Hematopoietic multipotent progenitor cell treated with erythropoietin and hydrocortisone succinate and interleukin-3 and kit ligand, for 17 days (in vitro differentiated cells): ENCODE results near the gene HOXA4.

ENCODE experiments used
- DNase-seq: peaks from one replicate; pipeline ENCODE4 v3.0.0-alpha.2; 2015; ENCODE audit warnings: low spot score

The HOXA4 gene

DNA sequence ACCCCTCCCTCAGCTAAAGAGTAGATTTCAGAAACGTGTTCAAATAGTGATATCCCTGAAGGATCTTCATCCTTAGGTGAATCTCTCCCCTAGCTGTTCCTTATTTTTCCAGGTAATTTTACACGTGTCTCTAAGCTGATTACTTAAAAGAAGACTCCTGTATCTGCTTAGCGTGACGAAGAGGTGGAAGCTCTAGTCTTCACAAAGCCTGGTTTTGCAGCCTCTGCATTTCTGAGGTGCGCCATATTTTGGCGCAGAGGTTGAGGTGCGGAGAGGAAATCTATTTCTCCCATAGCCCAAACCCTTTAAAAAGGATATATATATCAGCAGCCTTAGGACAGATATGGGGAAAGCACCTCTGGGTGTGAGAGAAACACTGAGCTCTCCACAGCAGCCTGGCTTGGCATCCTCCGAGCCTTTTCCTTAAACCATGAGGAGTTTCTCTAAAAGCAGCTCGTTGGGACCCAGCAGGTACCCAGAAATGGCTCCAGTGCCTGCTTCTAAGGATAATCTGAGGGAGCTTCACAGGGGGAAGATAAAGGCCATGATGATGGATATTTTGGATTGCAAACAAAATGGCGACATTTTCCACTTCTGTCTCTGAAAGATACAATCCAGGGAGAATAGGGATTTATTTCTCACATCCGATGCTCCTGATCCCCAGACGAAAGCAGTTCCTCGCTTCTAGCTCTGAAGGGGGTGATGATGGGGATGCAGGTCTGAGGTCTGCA, 25.1 kb downstream of the HOXA4 start:
- no peak for DNase-seq

DNA sequence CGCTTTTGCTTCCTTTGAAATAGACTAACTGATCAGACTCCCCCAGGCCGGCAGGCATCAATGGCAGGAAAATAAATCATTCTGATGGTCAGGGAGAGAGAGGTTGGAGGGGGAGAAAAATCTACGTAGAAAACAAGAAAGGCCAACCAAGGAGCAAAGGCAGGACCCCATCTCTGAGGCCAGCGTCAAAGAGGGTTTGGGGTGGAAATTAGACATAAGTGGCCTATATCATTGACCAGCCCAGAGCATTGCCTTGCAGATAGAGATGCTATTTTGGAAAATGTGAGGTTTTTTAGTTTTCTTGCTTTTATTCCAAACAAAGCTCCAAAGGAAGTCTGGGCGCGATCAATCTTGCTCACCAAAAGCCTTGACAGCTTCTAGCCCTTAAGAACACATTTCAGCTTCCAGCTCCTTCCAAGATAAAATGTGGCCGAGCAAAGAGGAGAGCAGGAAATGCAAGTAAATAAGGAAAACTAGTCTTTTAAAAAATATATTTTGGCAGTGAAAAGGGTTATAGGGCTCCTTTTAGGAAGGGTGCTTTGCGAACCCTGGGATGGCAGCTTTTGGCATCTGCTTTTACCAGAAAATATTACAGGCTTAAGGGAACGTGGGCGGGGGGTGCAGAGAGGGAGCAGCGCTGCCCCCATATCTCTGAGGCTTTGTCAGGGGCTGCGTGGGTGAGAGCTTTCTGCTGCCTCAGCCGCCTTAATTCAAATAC, 26.1 kb downstream of the HOXA4 start:
- DNase-seq = no peak

DNA sequence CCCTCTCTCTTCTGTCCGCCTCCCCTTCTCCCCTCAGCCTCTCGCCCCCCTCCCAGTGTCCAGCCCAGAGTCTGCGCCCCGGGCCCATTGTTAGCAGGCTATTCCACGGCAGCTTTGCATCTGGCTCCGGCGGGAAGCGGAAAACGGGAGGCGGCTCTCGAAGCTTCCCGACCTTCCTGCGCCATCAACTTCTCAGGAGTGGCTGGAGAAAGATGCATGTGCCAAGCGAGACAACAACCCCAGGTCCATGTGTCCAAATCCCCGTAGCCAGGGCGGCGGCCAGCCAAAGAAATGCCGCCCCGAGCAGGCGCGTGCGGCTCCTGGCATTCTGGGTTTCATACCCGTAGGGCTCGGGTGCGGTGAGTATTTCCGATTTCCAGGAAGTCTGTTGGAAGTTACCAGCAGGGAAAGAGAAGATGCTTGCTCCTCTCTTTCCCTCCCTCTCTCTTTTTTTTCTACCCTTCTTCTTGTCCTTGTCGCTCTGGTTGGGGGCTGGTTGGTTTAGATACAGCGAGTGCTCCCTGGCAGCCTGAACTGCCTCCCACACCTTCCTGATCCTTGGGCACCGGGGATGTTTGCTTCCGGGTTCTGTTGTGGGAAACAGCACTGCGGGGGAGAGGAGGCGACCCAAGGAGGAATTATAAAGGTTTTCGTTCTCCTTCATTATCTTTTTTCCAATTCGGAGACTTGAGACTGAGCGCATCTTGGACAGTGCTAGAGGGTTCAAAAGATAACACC, 26.9 kb downstream of the HOXA4 start:
- DNase-seq = no peak

DNA sequence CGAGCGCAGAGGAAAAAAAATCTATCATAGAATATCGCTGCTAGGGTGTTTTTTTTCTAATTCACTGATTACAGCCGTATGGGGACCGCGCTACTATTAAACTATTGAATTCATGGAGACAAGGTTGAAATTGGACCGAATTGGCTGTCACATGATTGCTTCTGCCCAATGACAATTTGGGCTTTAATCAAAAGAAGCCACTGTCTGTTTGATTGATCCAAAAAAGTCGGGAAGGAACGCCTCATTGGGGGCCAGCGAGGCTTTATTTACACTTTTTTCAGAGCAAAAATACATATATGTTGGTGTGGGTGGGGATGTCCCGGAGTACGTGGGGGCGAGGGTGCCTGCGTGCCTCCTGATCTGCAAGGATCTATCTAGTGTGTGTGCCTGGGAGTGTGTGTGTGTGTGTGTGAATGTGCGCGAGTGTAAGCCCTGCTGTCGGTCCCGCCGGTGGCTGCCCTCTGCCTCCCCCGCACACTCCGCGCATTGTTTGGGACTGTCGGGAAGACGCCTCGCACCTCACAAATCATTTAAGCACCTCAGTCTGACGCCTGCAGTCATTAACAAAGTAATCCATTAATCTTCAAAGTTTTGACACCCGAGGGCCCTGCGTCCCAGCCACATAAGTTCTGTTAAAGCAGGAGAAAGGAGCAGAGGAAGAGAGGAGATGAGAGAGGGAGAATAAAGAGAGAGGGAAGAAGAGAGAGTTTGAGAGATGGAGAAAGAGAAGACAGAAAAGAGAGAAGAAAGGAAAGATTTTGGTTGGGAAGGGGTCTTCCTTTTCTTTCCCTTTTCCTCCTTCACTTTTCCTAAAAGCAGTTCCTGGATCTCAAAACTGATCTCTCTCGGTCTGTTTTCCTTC, 27.7 kb downstream of the HOXA4 start, which contains the start of gene HOXA2:
TSS of gene HOXA2 (minus strand) at position 103 of the 862 bp plus-strand sequence. CDS start 183 bp downstream, outside the sequence.
- DNase-seq = no peak

DNA sequence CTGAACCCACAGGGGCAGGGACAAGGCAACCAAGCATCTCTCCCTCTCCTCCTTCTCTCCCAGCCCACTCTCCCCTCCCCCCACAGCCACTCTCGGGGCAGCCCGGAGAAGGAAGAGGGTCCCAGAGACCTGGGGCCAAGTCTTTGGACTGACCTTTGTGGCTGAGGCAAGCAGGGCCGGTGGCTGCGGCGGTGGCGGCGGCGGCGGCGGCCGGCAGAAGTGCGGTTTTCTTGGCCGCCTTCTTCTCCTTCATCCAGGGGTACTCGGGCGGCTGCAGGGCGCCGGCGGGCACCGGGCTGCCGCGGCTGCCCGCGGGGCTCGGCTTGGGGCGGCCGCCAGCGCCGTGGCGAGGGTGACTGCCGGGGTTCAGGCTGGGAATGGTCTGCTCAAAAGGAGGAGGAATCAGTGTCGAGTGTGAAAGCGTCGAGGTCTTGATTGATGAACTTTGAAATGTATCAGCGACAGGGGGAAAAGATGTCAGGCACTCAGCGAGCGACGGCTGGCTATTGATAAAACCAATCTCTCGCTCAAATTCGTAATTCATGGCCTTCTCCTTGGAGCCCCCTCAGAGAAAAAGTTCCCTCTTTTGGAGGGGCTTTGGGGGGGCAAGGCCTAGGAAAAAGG, 28.5 kb downstream of the HOXA4 start:
- DNase-seq = no peak

DNA sequence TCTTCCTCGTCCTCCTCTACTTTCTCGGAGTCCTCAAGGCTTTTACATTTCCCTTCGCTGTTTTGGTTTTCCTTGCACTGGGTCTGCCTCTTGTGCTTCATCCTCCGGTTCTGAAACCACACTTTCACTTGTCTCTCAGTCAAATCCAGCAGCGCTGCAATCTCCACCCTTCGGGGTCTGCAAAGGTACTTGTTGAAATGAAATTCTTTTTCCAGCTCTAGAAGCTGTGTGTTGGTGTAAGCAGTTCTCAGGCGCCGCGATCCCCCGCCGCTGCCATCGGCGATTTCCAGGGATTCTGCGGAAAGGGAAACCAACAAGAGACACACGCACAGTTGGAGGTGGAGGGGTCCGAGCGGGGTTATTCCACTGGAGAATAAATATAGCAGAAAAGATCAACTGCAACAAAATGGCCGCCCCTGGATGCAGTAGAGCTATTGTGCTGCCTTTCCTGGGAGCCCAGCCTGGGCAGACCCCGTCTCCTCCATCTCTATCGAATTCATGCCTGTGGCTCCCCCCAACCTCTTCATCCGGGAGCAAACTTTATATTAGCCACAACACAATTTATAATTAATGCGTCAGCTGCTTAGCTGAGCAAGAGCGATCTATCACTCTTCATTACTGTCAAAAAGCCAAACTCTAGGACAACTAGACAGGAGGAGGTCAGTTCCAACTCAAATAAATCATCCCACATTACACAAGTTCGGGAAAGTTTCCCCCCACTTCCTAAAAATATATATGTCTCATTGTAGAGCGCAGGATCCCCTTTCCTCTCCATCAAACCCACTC, 29.2 kb downstream of the HOXA4 start:
- DNase-seq = no peak

DNA sequence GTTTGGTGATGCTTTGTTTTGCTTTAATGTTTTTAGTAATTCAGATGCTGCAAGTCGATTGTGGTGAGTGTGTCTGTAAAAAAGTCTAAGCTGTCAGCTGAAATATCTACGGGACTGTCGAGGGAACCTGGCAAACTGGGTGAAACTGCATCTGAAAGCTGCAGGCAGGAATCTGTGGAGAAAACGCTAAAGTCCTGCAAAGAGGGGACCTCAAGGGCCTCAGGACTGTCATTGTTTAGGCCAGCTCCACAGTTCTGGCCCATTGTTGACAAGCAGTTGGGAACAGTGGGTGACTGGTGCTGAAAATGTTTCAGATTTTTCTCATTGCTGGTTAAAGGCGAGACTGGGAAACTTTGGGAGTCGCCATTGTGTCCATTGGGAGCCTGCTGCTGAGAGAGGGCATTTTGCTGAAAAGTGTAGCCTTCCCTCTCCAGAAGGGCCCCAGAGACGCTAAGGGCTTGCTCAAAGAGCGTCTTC, 29.8 kb downstream of the HOXA4 start:
- no peak for DNase-seq

DNA sequence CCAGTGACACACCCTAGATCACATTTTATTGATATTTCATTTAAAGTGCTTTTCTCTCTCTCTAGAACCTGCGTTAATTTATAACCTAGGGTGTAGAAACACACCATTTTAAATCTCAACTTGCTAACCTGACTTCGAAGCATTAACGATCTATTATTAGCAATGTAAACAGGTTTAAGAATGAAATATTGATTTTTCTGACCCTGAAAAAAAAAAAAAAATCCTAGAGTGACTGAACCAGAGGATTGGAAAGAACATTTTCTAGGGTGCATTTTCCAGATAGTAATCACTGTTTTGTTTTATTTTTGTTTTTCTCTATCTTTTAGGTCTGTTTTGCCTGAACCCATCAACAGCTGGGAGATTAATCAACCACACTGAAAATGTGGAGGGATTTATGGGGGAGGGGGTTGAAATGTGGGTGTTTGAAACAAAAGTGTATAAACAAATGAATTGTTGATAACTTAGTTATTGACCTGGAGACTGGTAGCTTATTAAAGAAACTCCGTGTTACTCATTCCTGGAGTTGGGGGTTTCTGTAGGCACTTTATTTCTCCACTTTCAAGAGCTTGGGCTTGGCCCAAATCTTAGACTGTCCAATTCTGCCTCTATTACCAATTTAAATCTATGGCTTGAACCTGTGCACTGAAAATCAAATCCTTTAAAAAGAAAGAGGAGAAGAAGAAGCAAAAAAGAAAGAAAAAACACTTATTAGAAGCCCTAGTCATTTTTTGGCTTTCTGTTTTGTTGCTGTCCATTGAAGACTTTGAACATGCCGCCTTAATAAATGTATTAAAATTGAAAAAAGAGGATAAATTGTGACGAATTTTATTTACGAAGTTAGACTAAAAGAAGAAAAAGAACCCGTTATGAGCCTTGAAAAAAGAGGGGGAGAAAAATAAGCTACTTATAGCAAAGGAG, 30.8 kb downstream of the HOXA4 start:
- DNase-seq = no peak

DNA sequence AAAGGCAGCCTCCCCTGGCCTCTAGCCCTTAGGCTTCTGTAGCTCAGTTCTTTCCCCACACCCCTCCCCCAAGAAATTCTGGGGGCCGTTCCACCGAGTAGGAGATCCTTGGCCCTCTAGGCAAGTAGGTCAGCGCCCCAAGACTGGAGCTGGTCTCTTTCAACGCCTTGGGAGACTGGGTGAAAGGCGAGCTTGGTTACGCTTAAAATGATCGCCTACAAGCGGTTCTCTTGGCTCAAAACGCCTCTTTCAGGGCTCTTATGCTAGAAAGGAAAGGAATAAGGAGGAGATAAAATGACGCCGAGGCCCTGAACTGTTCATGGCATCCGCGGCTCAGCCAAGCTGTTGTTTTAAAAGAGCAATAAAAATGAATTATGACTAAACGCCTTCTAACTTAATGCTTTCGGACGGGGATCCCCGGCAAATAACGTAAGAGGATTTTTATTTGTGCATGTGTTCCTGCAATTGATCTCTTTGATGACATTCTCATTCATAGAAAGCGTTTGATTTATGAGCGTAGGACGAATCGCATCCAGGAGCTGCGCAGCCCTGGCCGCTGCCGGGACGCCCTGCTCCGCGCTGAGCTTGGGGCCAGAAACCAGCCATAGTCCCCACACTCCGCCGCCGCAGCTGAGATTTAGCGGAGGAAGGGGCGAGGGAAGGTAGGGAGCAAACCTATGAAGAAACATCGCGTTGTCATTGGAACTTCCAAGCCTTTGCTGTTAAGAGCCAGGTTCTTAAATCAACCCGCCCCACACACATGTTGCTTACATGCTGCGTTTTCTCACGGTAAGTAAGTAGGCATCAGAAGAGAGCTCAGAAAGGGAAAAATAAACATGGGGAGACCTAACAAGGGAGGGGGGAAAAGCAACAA, 31.7 kb downstream of the HOXA4 start:
- DNase-seq = no peak

DNA sequence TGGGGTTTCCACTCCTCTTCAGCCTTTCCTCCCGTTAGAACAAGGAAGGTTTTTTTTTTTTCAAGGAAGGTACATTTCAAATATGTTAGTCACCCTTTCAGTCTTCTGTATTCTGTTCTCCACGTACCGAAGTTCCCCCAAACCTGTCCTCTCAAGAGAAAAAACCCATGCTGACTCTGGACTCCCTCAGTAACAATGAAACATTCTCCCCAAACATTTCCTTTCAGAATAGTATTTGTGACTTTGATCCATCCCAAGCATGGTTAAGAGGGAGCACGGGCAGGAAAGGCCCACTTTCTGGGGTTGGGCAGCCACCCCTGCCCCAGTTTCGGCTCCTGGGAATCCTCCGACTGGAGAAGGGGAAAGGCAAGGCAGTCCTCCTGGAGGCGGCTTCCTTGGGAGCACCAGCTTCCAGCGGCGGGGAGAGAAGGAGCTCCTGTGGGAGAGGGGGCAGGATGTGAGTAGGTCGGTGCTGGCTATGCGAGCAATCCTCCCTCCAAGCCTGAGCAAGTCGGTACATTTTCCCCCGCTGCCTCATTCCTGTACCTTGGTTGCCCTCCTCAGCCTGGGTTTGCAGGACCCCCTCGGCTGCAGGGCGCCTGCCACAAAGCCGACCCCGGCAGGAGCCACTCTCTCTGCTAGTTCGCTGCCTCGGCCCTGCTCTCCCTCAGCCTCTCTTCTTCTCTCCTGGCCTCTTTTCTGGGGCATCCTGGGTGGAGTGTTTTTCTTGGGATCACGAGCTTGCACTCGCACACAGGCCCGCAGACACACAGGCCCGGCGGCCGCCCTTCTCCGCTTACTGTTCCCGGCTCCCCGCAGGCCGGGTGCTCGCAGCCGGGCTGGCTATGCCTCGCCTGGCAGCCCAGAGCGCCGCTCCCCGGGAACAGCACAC, 32.6 kb downstream of the HOXA4 start:
- no peak for DNase-seq

DNA sequence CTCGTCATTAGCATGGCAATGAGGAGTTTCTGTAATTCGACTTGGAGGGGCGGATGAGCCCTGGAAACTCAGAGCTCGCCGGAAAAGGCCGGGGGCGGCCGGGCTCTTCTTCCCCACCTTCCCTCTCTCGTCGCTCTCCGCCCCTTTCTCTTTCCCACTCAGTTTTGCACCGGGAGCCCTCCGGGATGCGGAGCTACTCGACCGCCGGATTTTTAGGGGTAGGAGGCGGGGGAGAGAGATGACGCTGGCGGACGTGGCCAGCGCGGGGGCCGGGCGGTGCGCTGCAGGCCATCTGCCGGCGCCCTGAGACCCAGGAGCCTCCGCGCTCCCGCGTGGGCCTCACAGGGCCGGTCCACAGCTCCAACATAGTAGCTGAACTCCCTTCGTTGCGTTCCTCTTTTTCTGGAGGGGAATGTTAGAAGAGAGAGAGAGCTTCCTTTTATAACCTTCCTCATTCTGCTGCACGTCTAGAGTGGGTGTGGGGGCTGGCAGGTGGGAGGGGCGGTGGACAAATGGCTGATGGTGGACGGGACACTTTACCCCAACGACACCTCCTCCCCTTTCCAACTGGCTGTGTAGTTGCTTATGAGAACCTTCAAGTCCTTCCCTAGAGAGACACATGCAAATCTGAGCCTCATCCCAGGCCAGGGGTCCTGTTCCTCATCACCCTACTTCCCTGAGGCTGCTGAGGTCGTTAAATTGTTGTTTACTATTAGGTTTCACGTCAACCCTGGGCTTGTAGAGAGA, 33.6 kb downstream of the HOXA4 start:
- no peak for DNase-seq

DNA sequence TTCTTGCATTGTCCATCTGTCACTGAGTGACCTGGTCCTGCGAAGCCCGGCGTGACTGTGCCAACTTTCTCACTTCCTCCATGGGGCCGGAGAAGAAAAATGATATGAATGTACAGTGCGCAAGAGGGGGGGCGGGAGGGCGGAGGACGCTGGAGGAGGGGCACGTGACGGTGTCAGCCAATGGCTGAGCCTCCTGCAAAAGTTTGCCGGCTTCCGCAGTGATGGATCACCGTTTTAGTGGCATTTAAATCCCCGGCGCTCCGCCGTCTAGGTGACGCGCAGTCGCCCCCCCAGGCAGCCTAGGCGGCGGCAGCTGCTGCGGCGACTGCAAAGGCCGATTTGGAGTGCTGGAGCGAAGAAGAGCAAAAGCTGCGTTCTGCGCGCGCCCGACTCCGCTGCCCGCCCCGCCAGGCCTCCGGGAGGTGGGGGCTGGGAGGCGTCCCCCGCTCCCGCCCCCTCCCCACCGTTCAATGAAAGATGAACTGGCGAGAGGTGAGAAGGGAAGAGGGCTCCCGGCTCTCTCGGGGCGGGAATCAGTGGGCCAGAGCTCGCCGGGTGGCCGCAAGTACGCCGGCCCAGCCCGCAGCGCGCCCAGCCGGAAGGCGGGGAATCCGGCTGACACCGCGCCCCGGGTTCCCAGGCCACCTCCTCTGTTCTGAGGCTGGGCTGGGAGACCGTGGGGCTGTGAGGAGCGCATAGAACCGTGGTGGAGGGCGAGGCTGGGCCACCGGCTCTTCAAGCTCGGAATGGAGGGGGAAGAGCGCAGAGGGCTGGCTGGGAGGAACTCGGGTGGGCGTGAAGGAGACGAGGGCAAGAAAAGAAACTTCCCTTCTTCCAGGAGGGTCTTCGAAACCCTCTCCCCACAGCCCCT, 34.4 kb downstream of the HOXA4 start, which contains the start of gene HOXA1:
TSS of gene HOXA1 (minus strand) at position 104 of the 871 bp plus-strand sequence. CDS start at position 16, 88 bp downstream.
- no peak for DNase-seq

DNA sequence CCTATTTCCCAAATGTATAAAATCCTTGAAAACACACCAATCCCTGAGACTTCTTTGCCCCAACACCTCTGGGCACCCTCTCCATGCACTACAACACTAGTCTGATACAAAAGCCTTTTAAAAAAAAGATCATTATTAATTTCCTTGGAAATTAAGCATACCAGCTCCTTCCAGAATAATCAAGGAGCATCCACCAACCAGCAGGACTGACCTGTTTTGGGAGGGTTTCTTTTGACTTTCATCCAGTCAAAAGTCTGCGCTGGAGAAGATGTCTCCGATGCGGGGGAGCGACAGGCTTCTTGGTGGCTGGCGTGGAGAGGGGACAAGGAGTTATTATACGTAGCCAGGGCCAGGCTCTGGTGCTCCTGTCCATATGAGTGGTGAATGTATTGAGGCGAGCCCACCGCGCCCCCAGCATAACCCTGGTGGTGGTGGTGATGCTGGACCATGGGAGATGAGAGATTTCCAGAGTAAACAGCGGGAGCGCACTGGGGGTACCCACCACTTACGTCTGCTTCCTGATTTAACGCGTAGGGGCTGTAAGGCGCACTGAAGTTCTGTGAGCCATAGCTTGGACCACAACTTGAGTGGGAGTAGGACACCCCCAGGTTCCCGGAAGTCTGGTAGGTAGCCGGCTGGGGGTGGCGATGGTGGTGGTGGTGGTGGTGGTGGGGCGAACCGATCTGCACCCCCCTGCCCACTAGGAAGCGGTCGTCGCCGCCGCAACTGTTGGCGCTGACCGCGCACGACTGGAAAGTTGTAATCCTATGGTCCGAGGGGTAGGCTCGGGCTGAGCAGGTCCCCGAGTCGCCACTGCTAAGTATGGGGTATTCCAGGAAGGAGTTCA, 35.3 kb downstream of the HOXA4 start:
- no peak for DNase-seq

DNA sequence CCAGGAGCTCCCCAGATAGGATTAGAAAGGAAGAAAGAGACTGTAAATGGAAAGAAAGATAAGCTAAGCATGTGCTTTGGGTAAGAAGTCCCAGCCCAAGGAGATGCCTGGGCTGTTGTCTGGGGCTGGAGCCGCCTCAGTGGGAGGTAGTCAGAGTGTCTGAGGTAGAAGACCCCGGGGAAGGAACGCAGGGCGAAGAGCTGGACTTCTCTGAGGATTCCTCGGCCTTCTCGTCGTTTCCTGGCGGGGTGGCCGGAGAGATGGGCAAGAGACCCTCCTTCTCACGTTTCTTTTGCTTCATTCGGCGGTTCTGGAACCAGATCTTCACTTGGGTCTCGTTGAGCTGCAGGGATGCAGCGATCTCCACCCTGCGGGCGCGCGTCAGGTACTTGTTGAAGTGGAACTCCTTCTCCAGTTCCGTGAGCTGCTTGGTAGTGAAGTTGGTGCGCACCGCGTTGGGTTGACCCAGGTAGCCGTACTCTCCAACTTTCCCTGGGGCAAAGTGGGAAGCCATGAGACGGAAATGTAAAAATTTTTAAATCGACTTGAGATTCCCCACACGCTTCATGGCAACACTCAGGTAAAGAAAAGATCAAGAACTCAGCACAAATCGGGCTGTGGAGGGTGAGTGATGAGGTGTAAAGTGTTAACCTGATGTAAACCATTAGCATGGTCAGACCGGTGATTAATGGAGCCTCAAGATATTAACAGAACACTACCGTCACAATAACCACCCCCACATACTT, 36.1 kb downstream of the HOXA4 start:
- DNase-seq = no peak
